K562 (cell line): ENCODE measurements around the gene FLOT2. TPM values are rescaled to one million over a fixed set of nuclear protein-coding genes. Genes with fewer than 3 reads are reported as not detected.
A peak's percentile ranks its signal among the peaks of the same experiment; 100 is the strongest.

Source experiments
- CAMTA2 ChIP-seq: fragments of 250-450 bp; sonication (Bioruptor Pico); conservative IDR thresholded peaks from 2 replicates; pipeline ENCODE4 v1.5.1; 2022
- CREB1 ChIP-seq, 2 experiments: sonication (generic) in 1 of 2; formaldehyde crosslinking in 1 of 2; IDR thresholded peaks; 2 replicates each; pipeline versions ENCODE4 v1.6.1 to v1.8.0; 2012 to 2022; ENCODE audit warnings: inconsistent platforms in 1 of 2, mild to moderate bottlenecking in 1 of 2, missing genetic modification reagents in 1 of 2, moderate library complexity in 1 of 2
- ELF4 ChIP-seq: fragments of 450-650 bp; formaldehyde crosslinking; IDR thresholded peaks from 2 replicates; pipeline ENCODE4 v1.4.0; 2022; ENCODE audit warnings: missing genetic modification characterization
- FOXM1 ChIP-seq, 2 experiments: fragments of 450-650 bp in 1 of 2; sonication (generic) in 1 of 2; formaldehyde crosslinking in 1 of 2; IDR thresholded peaks; 2 replicates each; pipeline versions ENCODE4 v1.6.1 to v1.9.0; 2017 to 2022; ENCODE audit warnings: low read depth in 2 of 2, mild to moderate bottlenecking in 2 of 2, missing genetic modification reagents in 1 of 2, moderate library complexity in 1 of 2
- KAT2B ChIP-seq: IDR thresholded peaks from one replicate; pipeline ENCODE4 v1.6.1; 2012; ENCODE audit warnings: low read depth, mild to moderate bottlenecking, control low read depth, inconsistent platforms, low read length, moderate library complexity
- KDM5B ChIP-seq: fragments of 200-600 bp; sonication (generic); IDR thresholded peaks from 2 replicates; pipeline ENCODE4 v1.6.1; 2012; ENCODE audit warnings: low read depth, mild to moderate bottlenecking, moderate library complexity, low read length, control low read depth, inconsistent platforms; ENCODE audit not compliant: insufficient replicate concordance
- PREB ChIP-seq: sonication (generic); formaldehyde crosslinking; IDR thresholded peaks from 2 replicates; pipeline ENCODE4 v1.8.1; 2023; ENCODE audit warnings: mild to moderate bottlenecking, missing genetic modification reagents
- YBX1 ChIP-seq: fragments of 450-650 bp; IDR thresholded peaks from 2 replicates; pipeline ENCODE4 v1.7.1; 2016; ENCODE audit warnings: mild to moderate bottlenecking
- ZC3H11A ChIP-seq: IDR thresholded peaks from 2 replicates; pipeline ENCODE4 v1.6.1; 2012; ENCODE audit warnings: low read depth, low read length, improper control_type of control experiment
- ZNF146 ChIP-seq: IDR thresholded peaks from one replicate; pipeline ENCODE4 v1.6.1; 2018; ENCODE audit warnings: missing compliant biosample characterization; ENCODE audit not compliant: unreplicated experiment
- ZNF75A ChIP-seq: fragments of 450-650 bp; formaldehyde crosslinking; IDR thresholded peaks from 2 replicates; pipeline ENCODE4 v1.4.0; 2020; ENCODE audit warnings: mild to moderate bottlenecking
- polyA plus RNA-seq, 8 experiments: library from polyadenylated mRNA; depleted of rRNA in 4 of 8; stranded (reverse) in 5 of 8; unstranded in 3 of 8; fragments of >200 nt; fragmentation: Nextera tagmentation in 2 of 8; fragmentation: Illumina TruSeq in 1 of 8; extraction: Ambion mirVana in 2 of 8; extraction: Trizol in 1 of 8; gene quantifications; 2 replicates each; pipeline versions ENCODE4 v1.2.1 to v1.2.3, GENCODE V29; 2011 to 2014; ENCODE audit warnings: inconsistent platforms in 1 of 8, missing spikeins in 1 of 8
- total RNA-seq, 7 experiments: library from RNA; depleted of rRNA in 6 of 7; stranded (reverse); fragments of >200 nt in 6 of 7; fragmentation: Illumina TruSeq in 2 of 7; extraction: Trizol in 2 of 7; gene quantifications; 2 replicates each; pipeline versions ENCODE4 v1.2.1 to v1.2.3, GENCODE V29; 2011 to 2021; ENCODE audit warnings: low replicate concordance in 1 of 7

The FLOT2 gene
- total and polyA plus RNA-seq, 9 of the 15 experiments (the other 6 are each of a cell fraction or from before 2014, with no cell fraction given) = 17.5 to 138 (median 41.7) TPM

- TF ChIP-seq FOXM1 (IDR thresholded peaks at IDR 0.05; ENCODE audit: low read depth) = no peak
- TF ChIP-seq FOXM1 (CRISPR knock-in tag; IDR thresholded peaks at IDR 0.05; ENCODE audit: low read depth) = peak; percentile 78
- TF ChIP-seq ZNF146 (CRISPR knock-in tag) = peak; percentile 13
- TF ChIP-seq PREB (CRISPR knock-in tag) = peak; percentile 99
- TF ChIP-seq CAMTA2 (CRISPR knock-in tag) = 0 out of 2 replicates have a peak, but pooled peaks have one; percentile 65
- TF ChIP-seq KDM5B = peak; percentile 49
- TF ChIP-seq CREB1 (IDR thresholded peaks at IDR 0.05) = peak; percentile 89; the same call in 1 of the 2 replicates
- peak; percentile 88 for TF ChIP-seq CREB1 (CRISPR knock-in tag; IDR thresholded peaks at IDR 0.05)
- no peak for TF ChIP-seq ZNF75A
- TF ChIP-seq KAT2B = peak; percentile 57
- TF ChIP-seq ELF4 (CRISPR knock-in tag) = no peak
- no peak for TF ChIP-seq YBX1
- peak; percentile 73; the same call in 1 of the 2 replicates for TF ChIP-seq ZC3H11A
- TF ChIP-seq, all 486 proteins: peak for 182
Measured at GRCh38 chr17:28902819-28903545, 5.4 kb upstream of the FLOT2 start, which contains the start of gene DHRS13 (continued).
